GM18502 (cell line): ENCODE results near the gene BCR.

Source experiments
- ATAC-seq: cut with Tn5 transposase; IDR thresholded peaks from one replicate; pipeline ENCODE4 v1.9.1; 2021; ENCODE audit warnings: mild to moderate bottlenecking; ENCODE audit not compliant: unreplicated experiment, poor library complexity

BCR gene

GRCh38 chr22:23168391-23169042 lies 11.8 kb upstream of the BCR start:
- no peak for ATAC-seq

- ATAC-seq = no peak
Observed at GRCh38 chr22:23169043-23169406, 11.3 kb upstream of the BCR start.

GRCh38 chr22:23175817-23176644 lies 4.3 kb upstream of the BCR start:
- ATAC-seq = no peak

- no peak for ATAC-seq
Observed at GRCh38 chr22:23176645-23177027, 3.7 kb upstream of the BCR start.

- ATAC-seq = no peak
Observed at GRCh38 chr22:23177197-23177596, 3.1 kb upstream of the BCR start.

GRCh38 chr22:23178512-23179254 lies 1.6 kb upstream of the BCR start:
- ATAC-seq = no peak

GRCh38 chr22:23179381-23180299 lies 669 bp upstream of the BCR start:
- no peak for ATAC-seq

- no peak for ATAC-seq
Observed at GRCh38 chr22:23180893-23181720, 798 bp downstream of the BCR start.

- ATAC-seq = no peak
Observed at GRCh38 chr22:23181721-23182308, 1.5 kb downstream of the BCR start.

- no peak for ATAC-seq
Observed at GRCh38 chr22:23182309-23183060, 2.2 kb downstream of the BCR start.

- no peak for ATAC-seq
Observed at GRCh38 chr22:23183061-23183698, 2.9 kb downstream of the BCR start.

- no peak for ATAC-seq
Observed at GRCh38 chr22:23184100-23184763, 3.9 kb downstream of the BCR start.

GRCh38 chr22:23184764-23185113 lies 4.4 kb downstream of the BCR start:
- no peak for ATAC-seq

- ATAC-seq = no peak
Observed at GRCh38 chr22:23187211-23187610, 6.9 kb downstream of the BCR start.

GRCh38 chr22:23187871-23188700 lies 7.8 kb downstream of the BCR start:
- no peak for ATAC-seq

- no peak for ATAC-seq
Observed at GRCh38 chr22:23190526-23190925, 10.2 kb downstream of the BCR start.

- ATAC-seq = no peak
Observed at GRCh38 chr22:23192133-23192532, 11.8 kb downstream of the BCR start.
